IPS DF 19.7 (cell line): Measurements from ENCODE around the gene AKAP12.

Source experiments
- DNase-seq: peaks from one replicate; pipeline ENCODE4 v3.0.0-alpha.2; 2013; ENCODE audit warnings: low read depth, low spot score

Gene AKAP12

GRCh38 chr6:151284012-151284411 is 44.2 kb downstream of the AKAP12 start:
- DNase-seq: no peak

GRCh38 chr6:151284548-151285017 is 44.8 kb downstream of the AKAP12 start:
- no peak for DNase-seq

GRCh38 chr6:151285122-151285521 is 45.4 kb downstream of the AKAP12 start:
- no peak for DNase-seq

GRCh38 chr6:151286214-151286613 is 46.4 kb downstream of the AKAP12 start:
- no peak for DNase-seq

- no peak for DNase-seq
These were observed 49.1 kb downstream of the AKAP12 start for GRCh38 chr6:151288712-151289398.

GRCh38 chr6:151289399-151290007 is 49.7 kb downstream of the AKAP12 start:
- no peak for DNase-seq

- no peak for DNase-seq
These were observed 51.3 kb downstream of the AKAP12 start for GRCh38 chr6:151290877-151291721.

GRCh38 chr6:151291722-151292059 is 51.9 kb downstream of the AKAP12 start:
- no peak for DNase-seq

GRCh38 chr6:151292974-151293687 is 53.4 kb downstream of the AKAP12 start:
- DNase-seq: no peak

GRCh38 chr6:151293688-151294016 is 53.9 kb downstream of the AKAP12 start:
- DNase-seq: no peak

GRCh38 chr6:151294561-151295101 is 54.9 kb downstream of the AKAP12 start:
- no peak for DNase-seq

- DNase-seq: no peak
These were observed 58.1 kb downstream of the AKAP12 start for GRCh38 chr6:151297886-151298285.

- DNase-seq: no peak
These were observed 59.2 kb downstream of the AKAP12 start for GRCh38 chr6:151299011-151299410.

GRCh38 chr6:151300267-151300991 is 60.7 kb downstream of the AKAP12 start:
- DNase-seq: no peak

- no peak for DNase-seq
These were observed 61.8 kb downstream of the AKAP12 start for GRCh38 chr6:151301547-151301946.

- no peak for DNase-seq
These were observed 63.5 kb downstream of the AKAP12 start for GRCh38 chr6:151303231-151303630.

GRCh38 chr6:151306269-151306783 is 66.6 kb downstream of the AKAP12 start:
- DNase-seq: no peak

GRCh38 chr6:151307501-151307900 is 67.7 kb downstream of the AKAP12 start:
- DNase-seq: no peak

- DNase-seq: no peak
These were observed 69.9 kb downstream of the AKAP12 start for GRCh38 chr6:151309619-151310018.

GRCh38 chr6:151310279-151310678 is 70.5 kb downstream of the AKAP12 start:
- no peak for DNase-seq
